ENCODE measurements around the gene MFAP2. TPM values are rescaled to one million over a fixed set of nuclear protein-coding genes. Genes with fewer than 3 reads are reported as not detected.

MFAP2 gene
- total RNA-seq (2022; extraction: Qiagen RNA extraction; ENCODE audit: low read depth): 0.15 to 0.72 TPM (median 0.38 TPM) in 5 replicates

DNA sequence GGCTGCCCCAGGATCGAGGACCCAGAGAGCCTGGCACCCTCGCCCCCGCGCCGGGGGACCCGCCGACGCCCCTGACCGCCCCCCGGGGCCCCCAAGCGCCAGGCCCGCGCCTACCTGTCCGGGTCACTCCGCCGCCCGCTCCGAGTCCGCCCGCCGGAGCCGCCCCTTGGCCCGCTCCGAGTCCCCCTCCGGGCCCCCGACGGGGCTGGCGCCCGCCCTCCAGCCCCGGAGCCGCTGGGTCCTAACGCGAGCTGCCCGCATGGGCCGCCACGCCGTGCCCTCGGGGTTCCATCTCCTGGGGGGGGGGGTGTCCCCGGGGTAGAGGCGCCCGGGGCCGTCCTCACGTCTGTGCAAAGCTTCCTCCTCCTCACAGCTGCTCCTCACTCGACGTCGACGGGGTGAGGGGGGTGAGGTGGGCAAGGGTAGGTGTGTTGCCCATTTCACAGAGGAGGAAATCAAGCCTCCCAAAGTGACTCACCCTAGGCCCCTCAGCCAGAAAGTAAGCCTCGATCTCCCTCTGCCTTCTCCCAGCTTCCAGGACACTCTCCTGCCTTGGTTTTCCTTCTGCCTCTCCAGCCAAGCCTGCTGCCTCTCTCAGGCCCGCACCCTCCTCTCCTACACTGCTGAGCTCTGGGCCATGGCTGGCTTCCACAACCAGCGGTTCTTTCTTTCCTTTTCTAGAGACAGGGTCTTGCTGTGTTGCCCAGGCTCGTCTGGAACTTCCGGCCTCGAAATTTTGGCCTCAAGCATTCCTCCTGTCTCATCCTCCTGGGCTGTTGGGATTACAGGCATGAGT lies at the start of gene MFAP2:
TSS of gene MFAP2 (minus strand) at position 148 of the 796 bp plus-strand sequence. CDS start 2,347 bp downstream, outside the sequence.

GRCh38 chr1:17011439-17012307 lies 31.3 kb upstream of the MFAP2 start, which contains the start of gene ATP13A2:
ATP13A2 (minus strand) TSS chr1:17011928; CDS start chr1:17011738, 190 bp downstream.

Other genes with a start within 250 kb of the MFAP2 start
- gene RNU1-4, start 240.1 kb downstream of the MFAP2 start, total RNA-seq (2022; extraction: Qiagen RNA extraction; ENCODE audit: low read depth): not detected in 5 replicates
- not detected in 5 replicates for gene RNU1-2, start 84.6 kb downstream of the MFAP2 start, total RNA-seq (2022; extraction: Qiagen RNA extraction; ENCODE audit: low read depth)
- 6.4 to 9.4 TPM (median 8.1 TPM) in 5 replicates for gene CROCC, start 58.7 kb downstream of the MFAP2 start, total RNA-seq (2022; extraction: Qiagen RNA extraction; ENCODE audit: low read depth)
- gene ATP13A2, start 31.3 kb upstream of the MFAP2 start, total RNA-seq (2022; extraction: Qiagen RNA extraction; ENCODE audit: low read depth): 20.8 to 29.1 TPM (median 25.1 TPM) in 5 replicates
- gene SDHB, start 73.4 kb upstream of the MFAP2 start, total RNA-seq (2022; extraction: Qiagen RNA extraction; ENCODE audit: low read depth): 99.4 to 112 TPM (median 110 TPM) in 5 replicates
- 1.2 to 1.4 TPM (median 1.3 TPM) in 5 replicates for gene PADI2, start 138.8 kb upstream of the MFAP2 start, total RNA-seq (2022; extraction: Qiagen RNA extraction; ENCODE audit: low read depth)
- gene PADI1, start 224.5 kb upstream of the MFAP2 start, total RNA-seq (2022; extraction: Qiagen RNA extraction; ENCODE audit: low read depth): 1.3 to 2.3 TPM (median 1.8 TPM) in 5 replicates